NCI-H187 (cell line): ENCODE data around the gene OR5W2.
"Not testable (repeated sequence)": the region's sequence is repeated elsewhere in the genome, so short reads cannot be mapped to it uniquely, and the experiment has no call there.

ENCODE experiments used
- DNase-seq, 2 experiments: peaks; one replicate each; lab custom pipeline; 2025; lab: John Stamatoyannopoulos, UW

Gene OR5W2

DNA sequence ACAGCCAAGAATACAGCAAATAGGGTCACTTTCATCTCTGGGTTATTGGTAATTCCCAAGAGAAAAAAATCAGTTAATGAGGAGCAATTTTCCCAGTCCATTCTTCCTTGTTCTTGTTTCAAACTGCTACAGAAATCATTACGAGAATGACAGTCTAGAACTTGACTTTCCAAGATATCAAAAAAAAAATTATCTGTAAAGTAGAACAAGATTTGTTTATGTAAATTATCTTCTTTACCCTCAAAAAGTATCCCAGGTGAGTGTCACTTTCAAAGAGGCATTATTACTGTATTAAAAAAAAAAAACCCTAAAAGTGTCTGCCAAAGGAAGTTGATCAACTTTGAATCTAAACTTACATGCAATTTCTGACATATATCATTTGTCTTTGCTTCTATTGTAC lies at the start of gene OR5W2:
TSS of gene OR5W2 (minus strand) at position 101 of the 400 bp plus-strand sequence. CDS start at position 101, 0 bp downstream.
- no peak for DNase-seq

DNA sequence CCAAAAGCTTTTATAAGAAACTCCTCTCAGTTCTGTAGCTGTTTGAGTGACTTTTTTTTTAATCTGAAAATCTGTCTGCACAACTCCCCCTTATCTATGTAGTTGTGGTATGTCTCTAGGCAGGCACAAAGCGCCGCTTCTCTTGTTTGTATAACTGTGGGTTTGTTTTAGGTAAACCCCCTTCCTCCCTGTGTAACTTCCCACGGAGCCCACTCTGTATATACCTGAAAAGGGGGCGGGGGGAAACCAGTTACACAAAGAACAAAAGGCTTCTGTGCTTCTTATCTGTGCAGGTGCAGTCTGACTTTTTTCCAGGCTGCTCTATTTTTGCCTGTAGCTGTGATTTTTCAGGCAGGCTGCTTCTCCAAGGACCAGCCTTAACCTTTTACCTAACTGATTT lies 42.1 kb upstream of the OR5W2 start:
- DNase-seq: no peak

DNA sequence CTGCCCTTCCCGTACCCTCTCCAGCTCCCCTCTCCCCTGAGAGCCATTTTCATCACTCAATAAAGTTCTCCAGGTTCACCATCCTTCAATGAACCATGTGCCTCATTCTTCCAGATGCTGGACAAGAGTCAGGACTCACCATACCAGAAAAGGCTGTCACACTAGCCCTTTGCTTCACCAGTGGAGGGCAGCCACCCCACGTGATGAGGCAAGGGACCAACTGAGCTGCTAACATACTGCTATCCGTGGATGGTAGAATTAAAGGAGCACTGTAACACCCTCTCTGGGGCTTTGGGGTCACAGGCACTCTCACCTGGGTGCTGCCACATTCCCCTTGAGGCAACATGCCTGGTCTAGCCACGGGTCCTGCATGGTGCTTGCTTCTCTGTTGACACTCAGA lies 34.9 kb upstream of the OR5W2 start:
- DNase-seq: no peak

DNA sequence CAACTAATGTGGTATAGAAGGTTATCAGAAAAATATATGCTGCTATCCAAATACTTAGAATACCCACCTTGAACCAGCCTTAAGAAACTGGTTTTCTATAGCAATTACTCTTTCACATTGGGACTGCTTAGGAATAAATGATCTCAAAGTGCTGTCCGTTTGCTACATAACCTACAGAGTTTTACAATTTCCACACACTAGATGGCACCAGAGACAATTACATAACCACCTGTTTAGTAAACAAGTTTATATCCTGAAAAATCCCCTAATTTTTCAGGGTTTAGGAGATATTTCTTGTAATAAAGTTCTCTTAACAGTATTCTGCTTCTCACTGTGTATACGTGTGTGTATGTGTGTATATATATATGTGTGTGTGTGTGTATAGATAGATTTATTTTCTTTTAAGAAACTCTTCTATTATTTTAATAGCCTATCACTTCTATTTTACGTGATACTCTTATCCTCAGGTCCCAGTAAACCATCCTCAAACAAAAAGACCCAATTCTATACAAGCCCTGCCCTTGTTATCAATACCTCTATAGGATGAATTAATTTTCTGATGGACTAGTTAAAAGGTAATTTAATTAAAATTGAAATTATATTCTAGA lies 28.5 kb upstream of the OR5W2 start:
- DNase-seq: no peak

GRCh38 chr11:55936300-55936699 lies 21.9 kb upstream of the OR5W2 start, which contains the start of gene OR5I1:
OR5I1 (minus strand) TSS chr11:55936400; CDS start chr11:55936400, 0 bp downstream.
- no peak for DNase-seq

DNA sequence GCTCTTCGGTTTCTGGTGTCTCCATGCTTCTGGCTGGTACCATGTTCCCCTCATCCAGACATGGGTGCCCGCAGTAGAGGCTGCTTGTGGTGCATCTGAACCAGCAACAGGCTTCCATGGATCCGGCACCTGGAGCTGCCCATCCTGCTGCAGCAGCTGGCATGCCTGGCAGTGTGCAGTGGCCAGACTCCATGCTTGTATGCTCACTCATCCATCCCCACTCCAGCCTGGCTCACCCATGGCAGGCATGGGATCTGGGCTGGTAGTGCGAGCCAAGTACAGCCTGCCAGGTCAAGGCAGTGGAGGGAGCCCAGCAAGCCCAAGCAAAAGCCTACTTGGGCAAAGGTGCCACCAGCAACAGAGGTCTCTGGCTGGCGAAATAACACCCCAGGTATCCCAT lies 6.2 kb upstream of the OR5W2 start:
- DNase-seq: no peak

DNA sequence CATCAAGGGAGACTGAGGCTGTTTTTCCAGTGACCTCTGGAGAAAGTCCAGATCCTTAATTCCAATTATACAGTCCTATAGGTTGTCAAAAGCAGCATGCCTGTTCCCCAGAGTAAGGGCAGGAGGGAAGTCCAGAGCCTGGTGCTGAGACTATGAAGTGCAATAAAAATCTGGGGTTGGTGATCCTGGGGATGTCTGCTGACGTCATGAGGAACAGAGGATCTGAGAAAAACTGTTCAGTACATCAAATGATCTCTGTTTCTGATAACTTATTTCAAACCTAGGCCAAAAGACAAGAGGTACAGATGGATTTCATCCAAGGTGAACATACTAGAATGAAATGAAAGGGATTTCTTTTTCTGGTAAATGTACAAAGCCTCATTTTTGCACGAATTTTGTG lies 12.1 kb downstream of the OR5W2 start:
- no peak for DNase-seq

DNA sequence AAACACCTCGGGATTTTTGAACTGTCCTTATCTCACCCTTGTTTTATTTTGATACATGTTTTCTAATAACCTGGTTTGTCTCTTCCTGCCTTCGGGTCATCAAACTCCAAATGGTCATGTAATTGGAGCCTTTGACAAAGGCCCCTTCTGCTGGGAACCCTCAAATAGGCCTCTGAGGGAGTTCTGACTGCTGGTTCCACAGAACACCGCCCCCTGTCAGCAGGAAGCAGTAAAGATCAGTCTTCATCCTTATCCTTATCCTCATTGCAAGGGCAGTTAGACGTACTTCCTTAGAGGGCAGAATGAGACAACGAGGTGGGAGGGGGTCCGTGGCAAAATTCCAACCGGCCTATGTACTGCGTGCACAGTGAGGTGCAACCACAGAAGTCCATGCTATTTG lies 19.2 kb downstream of the OR5W2 start:
- DNase-seq: no peak

DNA sequence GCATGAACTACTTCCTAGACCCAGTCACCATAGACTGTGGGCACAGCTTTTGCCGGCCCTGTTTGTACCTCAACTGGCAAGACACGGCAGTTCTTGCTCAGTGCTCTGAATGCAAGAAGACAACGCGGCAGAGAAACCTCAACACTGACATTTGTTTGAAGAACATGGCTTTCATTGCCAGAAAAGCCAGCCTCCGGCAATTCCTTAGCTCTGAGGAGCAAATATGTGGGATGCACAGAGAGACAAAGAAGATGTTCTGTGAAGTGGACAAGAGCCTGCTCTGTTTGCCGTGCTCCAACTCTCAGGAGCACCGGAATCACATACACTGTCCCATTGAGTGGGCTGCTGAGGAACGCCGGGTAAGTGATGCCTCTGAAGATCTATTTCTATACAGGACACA lies 28.9 kb downstream of the OR5W2 start:
- DNase-seq: not testable (repeated sequence)

DNA sequence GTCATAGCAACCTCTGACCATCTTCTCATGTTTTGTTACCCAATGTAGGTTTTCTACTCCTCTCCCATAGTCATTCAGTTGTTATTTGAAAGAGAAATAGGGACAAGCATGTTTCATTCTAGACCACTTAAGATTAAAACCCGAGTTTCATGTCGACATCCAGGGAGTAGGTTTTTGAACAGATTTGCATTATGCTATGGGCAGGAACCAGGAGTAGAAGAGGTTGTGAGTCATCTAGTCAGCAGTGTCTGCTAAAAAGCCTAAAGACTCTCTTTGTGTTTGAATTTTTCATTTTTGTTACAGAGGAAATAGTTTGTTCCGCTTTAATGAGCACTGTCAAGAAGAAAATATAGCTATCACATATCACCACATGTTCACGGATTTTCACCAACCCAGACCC lies 29.4 kb downstream of the OR5W2 start:
- DNase-seq: not testable (repeated sequence)

DNA sequence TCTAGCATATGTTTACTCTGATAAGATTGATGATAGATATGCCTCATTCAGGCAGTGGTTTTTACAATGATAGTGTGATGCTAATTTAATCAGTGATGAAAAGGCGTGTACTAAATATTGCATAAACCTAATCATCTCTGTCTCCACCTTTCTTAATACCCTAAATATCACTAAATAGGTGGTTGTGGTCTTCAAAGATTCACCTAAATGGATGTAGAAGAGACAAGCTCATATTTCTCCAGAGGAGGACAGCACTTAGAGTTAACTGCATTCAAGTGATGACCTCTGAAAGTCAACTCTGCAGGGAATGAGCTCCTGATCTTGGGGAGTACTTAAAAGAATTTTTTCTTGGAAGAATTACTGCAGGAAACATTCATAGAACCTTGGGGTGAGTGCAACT lies 31.4 kb downstream of the OR5W2 start, which contains the start of gene TRIM51:
TSS of gene TRIM51 (plus strand) at position 301 of the 400 bp plus-strand sequence. CDS start 2,132 bp downstream, outside the sequence.
- not testable (repeated sequence) for DNase-seq

DNA sequence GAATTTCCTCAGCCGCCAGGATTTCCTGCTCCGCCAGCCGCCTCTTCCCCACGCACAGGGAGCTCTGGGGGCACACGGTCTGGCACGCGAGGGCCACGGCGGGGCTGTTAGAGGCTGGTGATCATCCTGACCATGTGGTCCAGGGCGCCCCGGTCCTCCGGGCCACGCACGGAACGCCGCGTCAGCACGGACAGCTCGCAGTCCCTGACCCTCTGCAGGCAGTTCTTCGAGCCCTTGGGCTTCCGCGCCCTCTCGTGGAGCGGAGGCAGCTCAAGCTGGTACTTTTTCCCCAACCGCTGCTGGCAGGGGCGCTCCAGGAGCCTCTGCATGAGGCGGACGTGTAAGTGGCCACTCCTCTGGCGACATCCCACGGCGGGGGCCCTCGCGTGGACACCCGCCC lies 41.2 kb downstream of the OR5W2 start:
- not testable (repeated sequence) for DNase-seq

DNA sequence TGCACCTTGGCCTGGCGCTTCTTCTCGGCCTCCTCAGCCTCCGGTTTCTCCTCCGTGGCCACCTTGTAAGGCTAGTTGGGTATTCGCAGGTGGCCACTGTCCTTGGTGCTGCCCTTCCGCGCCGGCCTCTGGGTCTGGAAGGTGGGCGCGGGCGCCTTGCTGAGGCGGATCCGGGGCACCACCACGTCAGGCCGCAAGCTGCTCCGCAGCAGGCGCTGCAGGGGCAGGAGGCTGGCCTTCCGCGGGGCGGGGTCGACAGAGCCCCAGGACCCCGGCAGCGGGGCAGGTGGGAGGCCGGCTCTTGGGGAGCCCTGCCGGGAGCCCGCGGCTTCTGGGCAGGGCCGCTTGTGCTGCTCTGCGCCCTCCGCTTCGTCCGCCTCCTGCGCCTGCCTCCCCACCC lies 41.7 kb downstream of the OR5W2 start:
- DNase-seq: not testable (repeated sequence)

- DNase-seq: not testable (repeated sequence)
Observed at GRCh38 chr11:55867354-55867753, 47.0 kb downstream of the OR5W2 start.
